ENCODE data around the gene KANSL1.
"Not testable (repeated sequence)": the region's sequence is repeated elsewhere in the genome, so short reads cannot be mapped to it uniquely, and the experiment has no call there.

Gene KANSL1

DNA sequence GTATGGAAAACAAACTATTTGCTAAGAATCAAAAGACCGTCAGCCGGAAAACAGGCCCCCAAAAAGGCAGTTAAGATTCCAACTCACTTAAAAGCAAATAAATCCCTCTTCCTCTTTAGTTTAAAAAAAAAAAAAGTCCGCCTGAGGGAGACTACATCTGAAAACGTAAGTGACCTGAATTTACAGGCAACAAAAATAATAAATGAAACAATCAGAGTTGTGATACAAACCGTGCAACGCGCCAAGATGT lies 1.1 kb downstream of the KANSL1 start:
- Histone ChIP-seq H3K4me1 (ENCODE audit: control insufficient read depth, insufficient read depth, low read length) (peaks cover 18% of the 10 kb centered on the region), H3K27me3 (ENCODE audit: control insufficient read depth in 1 of 2, insufficient read depth in 2 of 2, low read length in 2 of 2) (no peaks in the 10 kb centered on the region), H3K27ac (ENCODE audit: low read length) (peak overlapping the region; percentile 85), H3K4me3 (ENCODE audit: low read length in 2 of 2) (peak overlapping the region; percentile 86 to 95), H3K36me3 (ENCODE audit: control insufficient read depth in 2 of 2, insufficient read depth in 2 of 2, low read length in 2 of 2) (no peaks in the 10 kb centered on the region), H3K9ac (ENCODE audit: low read length in 2 of 2) (peak overlapping the region; percentile 82 to 89), H3K9me3 (ENCODE audit: control insufficient read depth in 2 of 2, low read length in 2 of 2) (no peaks in the 10 kb centered on the region)

DNA sequence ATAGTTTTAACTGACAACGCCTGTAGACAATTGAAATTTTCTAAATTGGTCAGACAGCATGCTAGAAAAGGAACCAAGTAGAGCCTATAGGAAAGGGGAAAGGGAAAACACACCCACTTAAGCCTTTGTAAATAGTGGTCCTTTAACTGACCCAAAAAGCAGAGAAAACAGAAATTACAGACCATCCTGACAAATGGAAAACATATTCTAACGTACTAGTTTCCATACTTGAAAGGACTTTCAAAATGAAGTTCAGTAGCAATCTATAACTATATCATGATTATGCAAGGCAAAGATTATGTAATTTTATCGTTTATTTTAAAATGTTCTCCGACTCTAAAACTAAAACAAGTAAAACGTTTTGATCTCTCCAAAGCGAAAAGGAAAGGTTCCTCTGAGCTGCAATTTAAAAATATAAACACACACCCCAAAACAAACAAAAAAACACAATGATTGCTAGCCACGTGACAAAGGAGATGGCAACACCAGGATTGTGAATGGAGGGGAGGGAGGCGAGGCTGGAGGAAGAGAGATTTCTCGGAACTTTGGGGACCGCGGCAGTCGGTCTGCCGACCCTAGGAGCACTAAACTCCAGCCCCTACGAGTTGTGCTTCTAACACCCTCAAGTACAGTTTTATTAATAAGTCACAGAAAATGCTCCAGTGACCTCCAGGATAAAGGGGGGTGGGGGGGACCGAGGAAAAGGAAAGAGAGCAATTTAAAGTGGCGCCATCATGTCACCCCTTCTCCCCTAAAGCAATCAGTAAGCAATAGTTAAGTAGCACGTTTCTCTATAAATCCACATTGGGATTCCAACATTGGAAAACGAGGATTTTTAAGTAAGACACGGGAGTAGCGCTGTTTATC lies 1.7 kb downstream of the KANSL1 start:
- peaks cover 23% of the 10 kb centered on the region for H3K4me1 ChIP-seq (ENCODE audit: control insufficient read depth, insufficient read depth, low read length)
- H3K27ac ChIP-seq (ENCODE audit: low read length) = peak overlapping the region; percentile 85
- no peaks in the 10 kb centered on the region for H3K9me3 ChIP-seq (ENCODE audit: control insufficient read depth in 2 of 2, low read length in 2 of 2)
- peak overlapping the region; percentile 86 to 95 for H3K4me3 ChIP-seq (ENCODE audit: low read length in 2 of 2)
- peak overlapping the region; percentile 82 to 89 for H3K9ac ChIP-seq (ENCODE audit: low read length in 2 of 2)
- no peaks in the 10 kb centered on the region for H3K36me3 ChIP-seq (ENCODE audit: control insufficient read depth in 2 of 2, insufficient read depth in 2 of 2, low read length in 2 of 2)
- no peaks in the 10 kb centered on the region for H3K27me3 ChIP-seq (ENCODE audit: control insufficient read depth in 1 of 2, insufficient read depth in 2 of 2, low read length in 2 of 2)

DNA sequence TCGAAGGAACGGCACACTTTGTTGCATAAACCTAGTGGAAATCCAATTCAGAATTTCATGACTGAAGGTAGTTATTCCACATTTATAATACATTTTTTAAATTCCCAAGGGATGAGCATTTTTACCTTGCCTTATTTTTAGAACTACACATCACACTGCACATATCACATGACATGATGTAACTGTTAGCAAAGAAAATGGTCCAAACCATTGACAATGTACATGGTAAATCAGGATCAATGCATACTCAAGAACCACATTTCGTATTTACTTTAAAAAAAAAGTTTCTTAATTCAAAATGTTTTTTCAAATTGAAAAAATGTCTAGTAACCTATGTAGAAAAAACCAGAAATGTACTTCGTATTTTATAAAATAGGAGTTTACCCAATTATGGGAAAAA lies 2.5 kb downstream of the KANSL1 start:
- Histone ChIP-seq H3K27ac (ENCODE audit: low read length) (no peak overlapping the region), H3K27me3 (ENCODE audit: control insufficient read depth in 1 of 2, insufficient read depth in 2 of 2, low read length in 2 of 2) (no peaks in the 10 kb centered on the region), H3K9ac (ENCODE audit: low read length in 2 of 2) (peak overlapping the region in 1 of 2 donors; percentile 89), H3K9me3 (ENCODE audit: control insufficient read depth in 2 of 2, low read length in 2 of 2) (no peaks in the 10 kb centered on the region), H3K4me3 (ENCODE audit: low read length in 2 of 2) (peak overlapping the region; percentile 86 to 95), H3K4me1 (ENCODE audit: control insufficient read depth, insufficient read depth, low read length) (peaks cover 23% of the 10 kb centered on the region), H3K36me3 (ENCODE audit: control insufficient read depth in 2 of 2, insufficient read depth in 2 of 2, low read length in 2 of 2) (no peaks in the 10 kb centered on the region)

DNA sequence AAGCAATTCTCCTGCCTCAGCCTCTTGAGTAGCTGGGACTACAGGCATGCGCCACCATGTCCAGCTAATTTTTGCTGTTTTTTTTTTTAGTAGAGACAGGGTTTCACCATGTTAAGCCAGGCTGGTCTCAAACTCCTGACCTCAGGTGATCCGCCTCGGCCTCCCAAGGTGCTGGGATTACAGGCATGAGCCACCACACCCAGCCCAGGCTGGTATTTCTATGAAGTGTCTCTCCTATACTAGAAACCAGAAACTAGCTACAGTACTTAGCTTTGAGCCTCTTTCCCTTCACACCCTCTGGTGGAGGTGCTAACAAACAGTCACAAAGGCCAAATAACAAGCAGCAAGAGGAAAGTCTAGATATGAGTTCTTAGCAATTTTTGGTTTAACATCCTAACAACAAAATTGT lies 6.4 kb downstream of the KANSL1 start:
- not testable (repeated sequence) for H3K9me3 ChIP-seq (ENCODE audit: control insufficient read depth in 2 of 2, low read length in 2 of 2); H3K4me3 ChIP-seq (ENCODE audit: low read length in 2 of 2); H3K27ac ChIP-seq (ENCODE audit: low read length); H3K9ac ChIP-seq (ENCODE audit: low read length in 2 of 2); H3K36me3 ChIP-seq (ENCODE audit: control insufficient read depth in 2 of 2, insufficient read depth in 2 of 2, low read length in 2 of 2); H3K27me3 ChIP-seq (ENCODE audit: control insufficient read depth in 1 of 2, insufficient read depth in 2 of 2, low read length in 2 of 2)
- peaks cover 39% of the 10 kb centered on the region for H3K4me1 ChIP-seq (ENCODE audit: control insufficient read depth, insufficient read depth, low read length)

DNA sequence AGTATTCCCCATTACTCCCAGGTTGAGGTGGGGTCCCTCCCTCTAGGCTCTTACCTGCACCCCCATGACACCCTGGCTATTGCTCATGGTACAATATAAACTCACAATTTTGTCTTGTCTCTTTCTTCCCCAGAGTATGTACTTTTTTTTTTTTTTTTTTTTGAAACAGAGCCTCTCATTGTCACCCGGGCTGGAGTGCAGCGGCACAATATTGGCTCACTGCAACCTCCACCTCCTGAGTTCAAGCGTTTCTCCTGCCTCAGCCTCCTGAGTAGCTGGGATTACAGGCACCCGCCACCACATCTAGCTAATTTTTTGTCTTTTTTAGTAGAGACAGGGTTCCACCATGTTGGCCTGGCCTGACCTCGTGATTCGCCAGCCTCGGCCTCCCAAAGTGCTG lies 8.5 kb downstream of the KANSL1 start:
- Histone ChIP-seq H3K4me1 (ENCODE audit: control insufficient read depth, insufficient read depth, low read length) (peaks cover 38% of the 10 kb centered on the region), H3K9me3 (ENCODE audit: control insufficient read depth in 2 of 2, low read length in 2 of 2) (no peaks in the 10 kb centered on the region), H3K4me3 (ENCODE audit: low read length in 2 of 2) (no peak overlapping the region), H3K27ac (ENCODE audit: low read length) (no peak overlapping the region), H3K36me3 (ENCODE audit: control insufficient read depth in 2 of 2, insufficient read depth in 2 of 2, low read length in 2 of 2) (no peaks in the 10 kb centered on the region), H3K9ac (ENCODE audit: low read length in 2 of 2) (no peak overlapping the region), H3K27me3 (ENCODE audit: control insufficient read depth in 1 of 2, insufficient read depth in 2 of 2, low read length in 2 of 2) (no peaks in the 10 kb centered on the region)

DNA sequence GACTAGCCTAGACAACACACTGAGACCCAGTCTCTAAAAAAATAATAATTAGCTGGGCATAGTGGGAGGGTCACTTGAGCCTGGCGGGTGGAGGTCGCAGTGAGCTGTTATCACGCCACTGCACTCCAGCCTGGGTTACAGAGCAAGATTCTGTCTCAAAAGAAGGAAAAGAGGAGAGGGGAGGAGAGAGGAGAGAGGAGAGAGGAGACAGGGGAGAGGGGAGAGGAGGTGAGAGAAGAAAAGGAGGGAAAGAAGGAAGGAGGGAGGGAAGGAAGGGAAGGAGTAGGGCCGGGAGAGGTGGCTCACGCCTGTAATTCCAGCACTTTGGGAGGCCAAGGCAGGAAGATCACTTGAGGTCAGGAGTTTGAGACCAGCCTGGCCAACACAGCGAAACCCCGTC lies 9.8 kb downstream of the KANSL1 start:
- H3K4me1 ChIP-seq (ENCODE audit: control insufficient read depth, insufficient read depth, low read length) = peaks cover 26% of the 10 kb centered on the region

DNA sequence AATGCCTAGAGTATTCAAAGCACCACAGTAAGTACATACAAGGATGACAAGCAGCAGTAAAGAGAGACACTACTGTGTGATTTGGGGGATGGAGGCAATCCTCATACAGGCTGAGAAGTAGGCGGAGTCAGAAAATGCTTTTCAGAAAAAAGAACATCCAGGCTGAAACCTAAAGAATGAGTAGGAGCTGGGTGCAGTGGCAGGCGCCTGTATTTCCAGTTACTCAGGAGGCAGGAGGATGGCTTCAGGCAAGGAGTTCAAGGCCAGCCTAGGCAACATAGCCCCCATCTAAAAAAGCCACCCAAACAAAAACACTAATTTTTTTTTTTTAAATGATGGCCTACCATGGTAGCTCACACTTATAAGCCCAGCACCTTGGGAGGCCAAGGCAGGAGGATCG lies 10.3 kb downstream of the KANSL1 start:
- H3K9me3 ChIP-seq (ENCODE audit: control insufficient read depth in 2 of 2, low read length in 2 of 2) = no peaks in the 10 kb centered on the region
- H3K4me3 ChIP-seq (ENCODE audit: low read length in 2 of 2) = no peak overlapping the region
- no peak overlapping the region for H3K9ac ChIP-seq (ENCODE audit: low read length in 2 of 2)
- peaks cover 24% of the 10 kb centered on the region for H3K4me1 ChIP-seq (ENCODE audit: control insufficient read depth, insufficient read depth, low read length)
- H3K36me3 ChIP-seq (ENCODE audit: control insufficient read depth in 2 of 2, insufficient read depth in 2 of 2, low read length in 2 of 2) = no peaks in the 10 kb centered on the region
- H3K27ac ChIP-seq (ENCODE audit: low read length) = no peak overlapping the region
- no peaks in the 10 kb centered on the region for H3K27me3 ChIP-seq (ENCODE audit: control insufficient read depth in 1 of 2, insufficient read depth in 2 of 2, low read length in 2 of 2)

More for the DNA sequence above, 9.8 kb downstream of the KANSL1 start:
- not testable (repeated sequence) for H3K9me3 ChIP-seq (ENCODE audit: control insufficient read depth in 2 of 2, low read length in 2 of 2); H3K27ac ChIP-seq (ENCODE audit: low read length); H3K4me3 ChIP-seq (ENCODE audit: low read length in 2 of 2); H3K27me3 ChIP-seq (ENCODE audit: control insufficient read depth in 1 of 2, insufficient read depth in 2 of 2, low read length in 2 of 2); H3K9ac ChIP-seq (ENCODE audit: low read length in 2 of 2); H3K36me3 ChIP-seq (ENCODE audit: control insufficient read depth in 2 of 2, insufficient read depth in 2 of 2, low read length in 2 of 2)

DNA sequence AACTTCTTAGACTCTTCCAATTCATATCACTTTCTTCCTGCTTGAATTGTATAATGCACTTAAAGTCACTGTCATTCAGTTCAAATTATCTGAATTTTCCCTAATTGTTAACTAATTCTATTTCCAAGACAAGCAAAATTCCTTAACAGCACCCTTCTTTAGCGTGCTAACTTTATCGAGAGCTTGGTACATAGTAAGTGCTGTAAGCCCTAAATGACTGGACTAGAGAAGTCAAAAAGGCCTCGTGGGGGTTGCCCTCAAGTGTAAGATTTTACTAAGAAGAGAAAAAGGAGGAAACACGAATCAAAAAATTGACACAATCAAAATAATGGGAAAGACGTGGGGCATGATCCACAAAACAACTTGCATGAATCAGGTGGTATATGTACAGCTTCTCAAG lies 11.3 kb downstream of the KANSL1 start:
- no peaks in the 10 kb centered on the region for H3K27me3 ChIP-seq (ENCODE audit: control insufficient read depth in 1 of 2, insufficient read depth in 2 of 2, low read length in 2 of 2)
- no peak overlapping the region for H3K9ac ChIP-seq (ENCODE audit: low read length in 2 of 2)
- H3K36me3 ChIP-seq (ENCODE audit: control insufficient read depth in 2 of 2, insufficient read depth in 2 of 2, low read length in 2 of 2) = no peaks in the 10 kb centered on the region
- H3K4me3 ChIP-seq (ENCODE audit: low read length in 2 of 2) = no peak overlapping the region
- H3K4me1 ChIP-seq (ENCODE audit: control insufficient read depth, insufficient read depth, low read length) = peaks cover 23% of the 10 kb centered on the region
- no peaks in the 10 kb centered on the region for H3K9me3 ChIP-seq (ENCODE audit: control insufficient read depth in 2 of 2, low read length in 2 of 2)
- no peak overlapping the region for H3K27ac ChIP-seq (ENCODE audit: low read length)

DNA sequence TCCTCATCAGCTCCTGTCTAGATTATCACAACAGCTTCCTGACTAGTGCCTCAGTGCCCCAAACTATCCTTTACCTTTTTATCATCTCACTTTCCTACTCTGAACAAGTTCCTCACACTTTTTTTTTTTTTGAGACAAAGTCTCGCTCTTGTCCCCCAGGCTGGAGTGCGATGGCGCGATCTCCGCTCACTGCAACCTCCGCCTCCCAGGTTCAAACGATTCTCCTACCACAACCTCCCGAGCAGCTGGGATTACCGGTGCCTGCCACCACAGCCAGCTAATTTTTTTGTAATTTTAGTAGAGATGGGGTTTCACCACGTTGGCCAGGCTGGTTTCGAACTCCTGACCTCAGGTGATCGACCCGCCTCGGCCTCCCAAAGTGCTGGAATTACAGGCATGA lies 11.9 kb downstream of the KANSL1 start:
- peaks cover 19% of the 10 kb centered on the region for H3K4me1 ChIP-seq (ENCODE audit: control insufficient read depth, insufficient read depth, low read length)
- not testable (repeated sequence) for H3K4me3 ChIP-seq (ENCODE audit: low read length in 2 of 2); H3K27ac ChIP-seq (ENCODE audit: low read length); H3K9me3 ChIP-seq (ENCODE audit: control insufficient read depth in 2 of 2, low read length in 2 of 2); H3K9ac ChIP-seq (ENCODE audit: low read length in 2 of 2); H3K36me3 ChIP-seq (ENCODE audit: control insufficient read depth in 2 of 2, insufficient read depth in 2 of 2, low read length in 2 of 2); H3K27me3 ChIP-seq (ENCODE audit: control insufficient read depth in 1 of 2, insufficient read depth in 2 of 2, low read length in 2 of 2)

DNA sequence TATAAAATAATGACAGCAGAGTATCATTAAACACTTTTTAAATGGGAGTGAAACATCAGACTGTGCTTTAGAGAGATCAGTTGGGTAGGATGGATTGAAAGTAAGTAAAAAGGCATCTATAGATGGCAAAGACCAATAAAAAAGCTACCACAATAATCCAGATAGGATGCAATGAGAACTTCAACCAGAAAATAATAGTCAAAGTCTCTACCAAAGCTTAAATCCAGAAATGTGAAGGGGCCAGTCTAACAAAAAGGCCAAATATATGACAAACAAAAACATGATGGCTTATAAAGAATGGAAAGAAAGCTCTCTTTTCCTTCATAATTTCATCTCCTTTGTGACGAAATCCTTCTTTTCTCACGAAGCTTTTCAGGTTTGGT lies 12.3 kb downstream of the KANSL1 start:
- H3K4me3 ChIP-seq (ENCODE audit: low read length in 2 of 2) = no peak overlapping the region
- peaks cover 19% of the 10 kb centered on the region for H3K4me1 ChIP-seq (ENCODE audit: control insufficient read depth, insufficient read depth, low read length)
- no peaks in the 10 kb centered on the region for H3K27me3 ChIP-seq (ENCODE audit: control insufficient read depth in 1 of 2, insufficient read depth in 2 of 2, low read length in 2 of 2)
- no peak overlapping the region for H3K27ac ChIP-seq (ENCODE audit: low read length)
- no peaks in the 10 kb centered on the region for H3K36me3 ChIP-seq (ENCODE audit: control insufficient read depth in 2 of 2, insufficient read depth in 2 of 2, low read length in 2 of 2)
- no peaks in the 10 kb centered on the region for H3K9me3 ChIP-seq (ENCODE audit: control insufficient read depth in 2 of 2, low read length in 2 of 2)
- no peak overlapping the region for H3K9ac ChIP-seq (ENCODE audit: low read length in 2 of 2)

DNA sequence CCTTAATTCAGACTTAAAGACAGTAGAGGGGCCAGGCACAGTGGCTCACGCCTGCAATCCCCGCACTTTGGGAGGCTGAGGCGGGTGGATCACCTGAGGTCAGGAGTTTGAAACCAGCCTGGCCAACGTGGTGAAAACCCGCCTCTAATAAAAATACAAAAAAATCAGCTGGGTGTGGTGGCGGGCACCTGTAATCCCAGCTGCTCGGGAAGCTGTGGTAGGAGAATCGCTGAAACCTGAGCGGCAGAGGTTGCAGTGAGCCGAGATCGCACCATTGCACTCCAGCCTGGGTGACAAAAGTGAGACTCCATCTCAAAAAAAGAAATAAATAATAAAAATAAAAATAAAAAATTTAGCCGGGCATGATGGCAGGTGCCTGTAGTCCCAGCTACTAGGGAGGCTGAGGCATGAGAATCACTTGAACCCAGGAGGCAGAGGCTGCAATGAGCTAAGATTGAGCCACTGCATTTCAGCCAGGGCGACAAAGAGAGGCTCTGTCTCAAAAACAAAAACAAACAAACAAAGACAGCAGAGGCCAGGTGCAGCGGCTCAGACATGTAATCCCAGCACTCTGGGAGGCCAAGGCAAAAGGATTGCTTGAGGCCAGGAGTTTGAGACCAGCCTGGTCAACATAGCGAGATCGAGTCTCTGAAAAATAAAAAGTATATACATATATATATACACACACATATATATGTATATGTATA lies 12.9 kb downstream of the KANSL1 start:
- not testable (repeated sequence) for H3K27ac ChIP-seq (ENCODE audit: low read length); H3K9me3 ChIP-seq (ENCODE audit: control insufficient read depth in 2 of 2, low read length in 2 of 2); H3K9ac ChIP-seq (ENCODE audit: low read length in 2 of 2); H3K4me3 ChIP-seq (ENCODE audit: low read length in 2 of 2); H3K27me3 ChIP-seq (ENCODE audit: control insufficient read depth in 1 of 2, insufficient read depth in 2 of 2, low read length in 2 of 2); H3K36me3 ChIP-seq (ENCODE audit: control insufficient read depth in 2 of 2, insufficient read depth in 2 of 2, low read length in 2 of 2)
- peaks cover 19% of the 10 kb centered on the region for H3K4me1 ChIP-seq (ENCODE audit: control insufficient read depth, insufficient read depth, low read length)

All from stomach smooth muscle (tissue), 2 donors.